PFSK-1 (cell line): ENCODE data around the gene DEF6.

Experiments
- FOXP2 ChIP-seq: optimal IDR thresholded peaks from 2 replicates; pipeline ENCODE3; 2011; ENCODE audit warnings: borderline replicate concordance, control low read depth, inconsistent platforms; ENCODE audit not compliant: insufficient read depth; ENCODE audit errors: extremely low read length, extremely low read depth
- POLR2AphosphoS5 ChIP-seq: IDR thresholded peaks from 2 replicates; pipeline ENCODE4 v1.6.1; 2012; ENCODE audit warnings: low read depth, mild to moderate bottlenecking, control low read depth, low read length, moderate library complexity
- SIN3A ChIP-seq: IDR thresholded peaks from 2 replicates; pipeline ENCODE4 v1.6.1; 2012; ENCODE audit warnings: mild to moderate bottlenecking, low read length, moderate library complexity, borderline replicate concordance; ENCODE audit not compliant: insufficient read depth
- TAF1 ChIP-seq: IDR thresholded peaks from 2 replicates; pipeline ENCODE4 v1.6.1; 2012; ENCODE audit warnings: low read length, control low read depth, borderline replicate concordance; ENCODE audit not compliant: insufficient read depth
- TF ChIP-seq, protein P1 (sequence below), 2 experiments: IDR thresholded peaks; 2 replicates each; pipeline versions ENCODE4 v1.6.1 to v1.8.0; 2011 to 2012; ENCODE audit warnings: low read depth in 2 of 2, low read length in 2 of 2, control low read depth in 1 of 2, inconsistent platforms in 1 of 2, mild to moderate bottlenecking in 1 of 2, moderate library complexity in 1 of 2; ENCODE audit not compliant: insufficient read depth in 1 of 2

The DEF6 gene

DNA sequence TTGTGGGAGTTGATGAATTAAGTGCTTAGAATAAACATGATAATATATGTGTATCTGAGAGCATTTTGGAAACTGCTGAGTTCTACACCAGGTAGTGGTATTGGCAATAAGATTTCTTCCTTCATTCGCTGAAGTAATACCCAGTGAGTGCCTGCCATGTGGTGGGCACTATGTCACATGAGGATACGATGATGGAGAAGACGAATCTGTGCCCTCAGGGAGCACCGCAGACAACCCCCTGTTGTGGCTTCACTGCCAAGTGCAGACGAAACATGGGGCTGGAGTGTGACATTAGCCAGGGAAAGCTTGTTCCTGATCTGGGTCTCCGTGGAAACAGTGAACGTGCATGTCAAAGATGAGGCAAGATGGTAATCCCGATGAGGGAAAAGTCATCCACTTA, 30.2 kb upstream of the DEF6 start:
- no peak for TF ChIP-seq TAF1
- no peak for TF ChIP-seq SIN3A
- TF ChIP-seq, protein P1, sequence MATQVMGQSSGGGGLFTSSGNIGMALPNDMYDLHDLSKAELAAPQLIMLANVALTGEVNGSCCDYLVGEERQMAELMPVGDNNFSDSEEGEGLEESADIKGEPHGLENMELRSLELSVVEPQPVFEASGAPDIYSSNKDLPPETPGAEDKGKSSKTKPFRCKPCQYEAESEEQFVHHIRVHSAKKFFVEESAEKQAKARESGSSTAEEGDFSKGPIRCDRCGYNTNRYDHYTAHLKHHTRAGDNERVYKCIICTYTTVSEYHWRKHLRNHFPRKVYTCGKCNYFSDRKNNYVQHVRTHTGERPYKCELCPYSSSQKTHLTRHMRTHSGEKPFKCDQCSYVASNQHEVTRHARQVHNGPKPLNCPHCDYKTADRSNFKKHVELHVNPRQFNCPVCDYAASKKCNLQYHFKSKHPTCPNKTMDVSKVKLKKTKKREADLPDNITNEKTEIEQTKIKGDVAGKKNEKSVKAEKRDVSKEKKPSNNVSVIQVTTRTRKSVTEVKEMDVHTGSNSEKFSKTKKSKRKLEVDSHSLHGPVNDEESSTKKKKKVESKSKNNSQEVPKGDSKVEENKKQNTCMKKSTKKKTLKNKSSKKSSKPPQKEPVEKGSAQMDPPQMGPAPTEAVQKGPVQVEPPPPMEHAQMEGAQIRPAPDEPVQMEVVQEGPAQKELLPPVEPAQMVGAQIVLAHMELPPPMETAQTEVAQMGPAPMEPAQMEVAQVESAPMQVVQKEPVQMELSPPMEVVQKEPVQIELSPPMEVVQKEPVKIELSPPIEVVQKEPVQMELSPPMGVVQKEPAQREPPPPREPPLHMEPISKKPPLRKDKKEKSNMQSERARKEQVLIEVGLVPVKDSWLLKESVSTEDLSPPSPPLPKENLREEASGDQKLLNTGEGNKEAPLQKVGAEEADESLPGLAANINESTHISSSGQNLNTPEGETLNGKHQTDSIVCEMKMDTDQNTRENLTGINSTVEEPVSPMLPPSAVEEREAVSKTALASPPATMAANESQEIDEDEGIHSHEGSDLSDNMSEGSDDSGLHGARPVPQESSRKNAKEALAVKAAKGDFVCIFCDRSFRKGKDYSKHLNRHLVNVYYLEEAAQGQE (IDR thresholded peaks at IDR 0.05; ENCODE audit: insufficient read depth in 1 of 2, low read depth in 2 of 2, low read length in 2 of 2): no peak
- TF ChIP-seq FOXP2: no peak
- no peak for TF ChIP-seq POLR2AphosphoS5

DNA sequence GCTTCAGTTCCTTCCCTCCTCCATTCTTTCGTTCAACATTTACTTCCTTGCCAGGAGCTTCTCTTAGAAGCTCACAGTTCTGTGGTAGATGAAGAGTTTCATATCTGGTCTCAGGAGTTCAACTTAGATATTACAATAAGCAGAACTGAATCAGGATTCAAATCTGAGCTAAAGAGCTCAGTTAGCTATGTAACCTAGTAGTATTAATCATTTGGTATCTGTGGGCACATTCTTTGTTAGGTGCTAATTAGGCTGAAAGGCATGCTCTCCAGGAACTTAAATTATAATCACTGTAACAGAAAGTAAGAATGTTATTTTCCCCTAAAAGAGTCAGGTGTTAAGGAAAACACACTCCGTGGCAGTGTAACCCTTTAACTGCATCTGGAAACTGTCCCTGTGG, 29.7 kb upstream of the DEF6 start:
- no peak for TF ChIP-seq FOXP2
- no peak for TF ChIP-seq SIN3A
- TF ChIP-seq, protein P1 (IDR thresholded peaks at IDR 0.05; ENCODE audit: insufficient read depth in 1 of 2, low read depth in 2 of 2, low read length in 2 of 2): no peak
- no peak for TF ChIP-seq POLR2AphosphoS5
- TF ChIP-seq TAF1: no peak

DNA sequence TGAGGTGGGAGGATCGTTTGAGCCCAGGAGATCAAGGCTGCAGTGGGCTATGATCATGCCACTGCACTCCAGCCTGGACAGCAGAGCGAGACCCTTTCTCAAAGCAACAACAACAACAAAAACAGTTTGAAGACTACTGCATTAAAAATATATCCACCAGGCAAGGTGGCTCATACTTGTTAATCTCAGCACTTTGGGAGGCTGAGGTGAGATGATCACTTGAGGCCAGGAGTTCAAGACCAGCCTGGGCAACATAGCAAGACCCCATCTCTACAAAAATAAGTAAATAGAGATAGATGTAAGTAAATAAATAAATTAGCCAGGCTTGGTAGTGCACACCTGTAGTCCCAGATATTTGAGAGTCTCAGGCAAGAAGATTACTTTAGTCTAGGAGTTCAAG, 25.6 kb upstream of the DEF6 start:
- TF ChIP-seq FOXP2: no peak
- TF ChIP-seq POLR2AphosphoS5: no peak

DNA sequence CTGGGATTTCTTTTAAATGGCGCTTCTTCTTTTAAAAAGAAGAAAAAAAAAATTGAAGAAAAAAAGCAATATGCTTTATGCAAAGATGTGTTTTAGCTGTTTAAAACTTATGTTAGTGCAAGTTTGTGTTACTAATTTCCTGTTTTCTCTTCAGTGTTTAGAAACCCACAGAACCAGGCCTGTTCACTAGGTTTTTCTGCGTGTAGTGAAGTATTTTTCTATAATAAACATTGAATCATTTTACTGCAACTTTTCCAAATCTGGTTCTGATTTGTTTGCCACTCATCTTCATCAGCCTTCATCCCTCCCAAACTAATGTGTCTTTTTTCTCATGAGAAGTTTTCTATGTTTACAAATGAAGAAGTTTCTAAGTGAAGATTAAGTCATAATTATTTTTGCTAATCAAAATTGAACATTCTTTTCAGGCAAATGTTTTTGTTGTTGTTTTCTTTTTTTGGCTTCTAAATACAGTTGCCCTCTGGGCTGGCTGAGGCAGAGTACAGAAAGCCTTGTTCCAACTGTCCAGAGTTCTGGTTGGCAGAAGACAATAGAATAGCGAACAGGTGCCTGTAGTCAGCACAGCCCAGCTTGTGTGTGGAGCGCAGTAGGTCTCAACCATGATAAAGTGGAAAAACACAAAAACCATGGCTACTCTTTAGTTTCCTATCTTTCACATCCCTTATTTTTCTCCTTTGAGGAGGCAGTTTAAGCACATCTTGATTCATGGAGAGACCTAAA, 23.6 kb upstream of the DEF6 start:
- no peak for TF ChIP-seq SIN3A
- no peak for TF ChIP-seq POLR2AphosphoS5
- no peak for TF ChIP-seq FOXP2
- TF ChIP-seq, protein P1 (IDR thresholded peaks at IDR 0.05; ENCODE audit: insufficient read depth in 1 of 2, low read depth in 2 of 2, low read length in 2 of 2): no peak
- TF ChIP-seq TAF1: no peak

DNA sequence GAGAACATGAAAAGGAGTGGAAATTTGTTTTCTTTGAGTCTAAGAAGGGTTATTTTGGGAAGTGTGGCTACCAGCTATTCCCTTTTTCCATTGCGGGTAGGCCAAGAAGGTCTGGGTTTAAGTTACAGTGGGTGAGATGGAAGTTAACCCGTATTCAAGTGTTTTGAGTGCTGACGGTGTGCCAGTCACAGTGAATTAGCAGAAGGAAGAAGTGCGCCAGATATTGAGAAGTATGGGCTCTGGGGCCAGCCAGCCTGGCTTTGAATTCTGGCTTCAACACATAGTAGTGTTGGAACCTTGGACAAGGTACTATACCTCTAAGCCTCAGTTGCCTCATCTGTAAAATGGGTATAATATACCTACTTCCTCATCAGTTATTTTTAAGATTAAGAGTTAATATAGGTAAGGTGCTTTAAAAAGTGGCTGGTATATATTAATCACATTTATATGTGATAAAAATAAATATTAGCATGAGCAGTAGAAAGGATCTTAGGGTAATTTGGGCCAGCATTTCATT, 21.8 kb upstream of the DEF6 start:
- TF ChIP-seq FOXP2 (no peak), TAF1 (no peak), SIN3A (no peak), POLR2AphosphoS5 (no peak)
- TF ChIP-seq, protein P1 (IDR thresholded peaks at IDR 0.05; ENCODE audit: insufficient read depth in 1 of 2, low read depth in 2 of 2, low read length in 2 of 2): no peak
